Keratinocyte (primary cell): ENCODE results near the gene JAZF1.

Source experiments
- EZH2 ChIP-seq: IDR thresholded peaks from one replicate; pipeline ENCODE4 v1.6.1; 2012; ENCODE audit warnings: inconsistent platforms, mild to moderate bottlenecking, low read length, moderate library complexity
- TF ChIP-seq, protein P1 (sequence below), 3 experiments: IDR thresholded peaks in 1 of 3; conservative IDR thresholded peaks in 1 of 3; optimal IDR thresholded peaks in 1 of 3; 2 replicates in 2 of 3; 3 replicates in 1 of 3; pipeline versions ENCODE3 to v1.5.1; 2011; ENCODE audit warnings: low read length in 3 of 3, mild to moderate bottlenecking in 3 of 3, moderate library complexity in 2 of 3, control low read depth in 1 of 3, inconsistent platforms in 1 of 3; ENCODE audit not compliant: insufficient read depth in 2 of 3; ENCODE audit errors: extremely low read depth in 1 of 3

DNA sequence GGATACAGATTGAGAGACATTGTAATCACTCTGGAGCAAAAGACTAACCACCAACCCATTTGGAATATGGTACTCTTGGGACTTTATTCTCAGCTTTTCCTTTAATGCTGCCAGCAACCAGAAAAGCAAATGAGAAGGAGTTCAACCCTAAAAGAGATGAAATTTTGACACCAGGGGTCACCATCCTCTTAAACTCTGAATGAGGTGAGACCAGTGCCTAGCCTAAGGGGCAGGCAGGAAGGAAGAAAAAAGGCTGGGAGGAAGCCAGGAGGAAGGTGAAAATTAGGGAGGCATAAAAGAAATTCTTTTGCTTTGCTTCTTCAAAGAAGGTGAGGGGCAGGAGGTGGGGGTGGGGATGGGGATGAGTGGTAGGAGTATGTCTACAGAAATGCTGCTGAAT lies 135.8 kb downstream of the JAZF1 start:
- no peak for TF ChIP-seq EZH2
- TF ChIP-seq, protein P1, sequence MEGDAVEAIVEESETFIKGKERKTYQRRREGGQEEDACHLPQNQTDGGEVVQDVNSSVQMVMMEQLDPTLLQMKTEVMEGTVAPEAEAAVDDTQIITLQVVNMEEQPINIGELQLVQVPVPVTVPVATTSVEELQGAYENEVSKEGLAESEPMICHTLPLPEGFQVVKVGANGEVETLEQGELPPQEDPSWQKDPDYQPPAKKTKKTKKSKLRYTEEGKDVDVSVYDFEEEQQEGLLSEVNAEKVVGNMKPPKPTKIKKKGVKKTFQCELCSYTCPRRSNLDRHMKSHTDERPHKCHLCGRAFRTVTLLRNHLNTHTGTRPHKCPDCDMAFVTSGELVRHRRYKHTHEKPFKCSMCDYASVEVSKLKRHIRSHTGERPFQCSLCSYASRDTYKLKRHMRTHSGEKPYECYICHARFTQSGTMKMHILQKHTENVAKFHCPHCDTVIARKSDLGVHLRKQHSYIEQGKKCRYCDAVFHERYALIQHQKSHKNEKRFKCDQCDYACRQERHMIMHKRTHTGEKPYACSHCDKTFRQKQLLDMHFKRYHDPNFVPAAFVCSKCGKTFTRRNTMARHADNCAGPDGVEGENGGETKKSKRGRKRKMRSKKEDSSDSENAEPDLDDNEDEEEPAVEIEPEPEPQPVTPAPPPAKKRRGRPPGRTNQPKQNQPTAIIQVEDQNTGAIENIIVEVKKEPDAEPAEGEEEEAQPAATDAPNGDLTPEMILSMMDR (optimal IDR thresholded peaks at IDR 0.05 in 1 of 3, IDR thresholded peaks at IDR 0.05 in 1 of 3, conservative IDR thresholded peaks at IDR 0.05 in 1 of 3; ENCODE audit: extremely low read depth in 1 of 3, insufficient read depth in 2 of 3, low read length in 3 of 3): no peak
